GM19035 (cell line): Measurements from ENCODE around the gene CCZ1B.
"Not testable (repeated sequence)": the region's sequence is repeated elsewhere in the genome, so short reads cannot be mapped to it uniquely, and the experiment has no call there.

ENCODE experiments used
- ATAC-seq: cut with Tn5 transposase; IDR thresholded peaks from one replicate; pipeline ENCODE4 v1.9.1; 2021; ENCODE audit not compliant: unreplicated experiment

The CCZ1B gene

DNA sequence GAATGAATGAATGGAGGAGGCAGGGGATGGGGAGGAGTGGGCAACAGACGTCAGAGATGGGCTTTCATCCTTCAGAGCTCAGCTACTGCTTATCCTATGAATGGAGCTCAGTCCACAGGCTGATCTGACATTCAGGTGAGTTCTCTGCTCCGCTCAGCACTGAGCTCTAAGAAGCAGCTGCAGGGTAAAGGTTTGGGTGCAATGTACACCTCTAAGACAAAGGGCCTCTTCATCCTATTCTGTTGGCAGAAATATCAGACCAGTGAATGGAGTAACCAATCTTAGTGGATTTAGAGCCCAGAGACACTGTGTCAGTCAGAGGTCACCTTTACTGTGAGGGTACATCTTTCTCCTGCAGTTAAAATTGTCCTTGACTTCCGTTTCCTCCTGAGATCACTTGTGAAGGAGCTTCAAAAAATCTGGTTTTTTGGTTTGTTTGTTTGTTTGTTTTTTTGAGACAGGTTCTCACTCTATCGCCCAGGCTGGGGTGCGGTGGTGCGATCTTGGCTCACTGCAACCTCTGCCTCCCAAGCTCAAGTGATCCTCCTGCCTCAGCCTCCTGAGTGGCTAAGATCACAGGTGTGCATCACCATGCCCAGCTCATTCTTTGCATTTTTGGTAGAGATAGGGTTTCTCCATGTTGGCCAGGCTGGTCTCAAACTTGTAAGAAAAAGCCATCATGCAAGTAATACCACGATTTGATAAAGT lies 5.1 kb upstream of the CCZ1B start:
- no peak for ATAC-seq

DNA sequence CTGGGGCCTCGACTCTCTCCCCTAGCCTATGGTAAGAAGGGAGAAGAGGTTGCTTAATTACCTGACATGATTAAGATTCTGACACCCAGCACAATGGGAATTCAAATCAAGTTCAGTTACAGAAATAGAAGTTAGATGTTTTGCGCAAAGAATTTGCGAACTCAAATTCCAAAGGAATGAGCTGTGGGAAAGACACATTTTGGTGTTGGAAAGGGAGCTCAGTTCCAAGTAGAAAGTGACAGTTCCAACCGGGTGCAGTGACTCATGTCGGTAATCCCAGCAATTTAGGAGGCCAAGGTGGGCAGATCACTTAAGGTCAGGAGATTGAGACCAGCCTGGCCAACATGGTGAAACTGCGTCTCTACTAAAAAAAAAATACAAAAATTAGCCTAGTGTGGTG lies 4.0 kb upstream of the CCZ1B start:
- ATAC-seq: not testable (repeated sequence)

DNA sequence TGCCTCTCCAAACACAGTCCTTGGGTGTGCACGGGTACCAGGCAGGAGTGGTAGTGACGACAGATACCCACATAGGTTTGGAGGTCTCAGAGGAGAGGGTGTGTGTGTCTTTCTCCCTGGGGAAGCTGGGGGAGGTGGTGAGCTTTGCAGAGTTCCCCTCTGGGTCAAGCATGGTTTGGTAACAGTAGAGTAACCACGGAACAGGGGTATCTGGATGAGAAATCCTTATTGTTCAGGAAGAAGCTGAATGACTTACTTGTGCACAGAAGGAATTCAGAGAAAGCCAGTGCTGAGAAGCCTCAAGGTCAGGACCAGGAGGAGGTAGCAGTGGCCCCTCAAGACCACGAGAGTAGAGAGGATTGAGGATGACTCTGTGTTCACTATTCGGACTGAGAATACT lies 3.5 kb upstream of the CCZ1B start:
- ATAC-seq: not testable (repeated sequence)

DNA sequence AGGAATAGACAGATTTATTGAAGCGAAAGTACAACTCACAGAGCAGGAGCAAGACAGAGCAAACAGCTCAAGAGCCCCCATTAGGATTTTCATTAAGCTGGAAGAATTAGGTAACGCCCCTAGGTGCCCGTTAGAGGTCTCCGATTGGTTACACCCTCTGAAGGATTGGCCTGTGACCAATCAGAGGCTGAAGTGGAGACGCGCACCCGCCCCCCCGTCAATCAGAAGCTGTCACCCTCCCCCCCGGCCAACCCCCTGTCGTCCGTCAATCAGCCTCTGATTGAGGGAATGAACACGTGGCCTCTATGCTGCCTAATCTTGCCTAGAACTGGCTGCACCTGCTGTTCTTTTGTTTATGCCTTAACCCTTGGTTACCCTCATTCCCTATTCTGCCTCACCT lies 1.1 kb upstream of the CCZ1B start:
- not testable (repeated sequence) for ATAC-seq

DNA sequence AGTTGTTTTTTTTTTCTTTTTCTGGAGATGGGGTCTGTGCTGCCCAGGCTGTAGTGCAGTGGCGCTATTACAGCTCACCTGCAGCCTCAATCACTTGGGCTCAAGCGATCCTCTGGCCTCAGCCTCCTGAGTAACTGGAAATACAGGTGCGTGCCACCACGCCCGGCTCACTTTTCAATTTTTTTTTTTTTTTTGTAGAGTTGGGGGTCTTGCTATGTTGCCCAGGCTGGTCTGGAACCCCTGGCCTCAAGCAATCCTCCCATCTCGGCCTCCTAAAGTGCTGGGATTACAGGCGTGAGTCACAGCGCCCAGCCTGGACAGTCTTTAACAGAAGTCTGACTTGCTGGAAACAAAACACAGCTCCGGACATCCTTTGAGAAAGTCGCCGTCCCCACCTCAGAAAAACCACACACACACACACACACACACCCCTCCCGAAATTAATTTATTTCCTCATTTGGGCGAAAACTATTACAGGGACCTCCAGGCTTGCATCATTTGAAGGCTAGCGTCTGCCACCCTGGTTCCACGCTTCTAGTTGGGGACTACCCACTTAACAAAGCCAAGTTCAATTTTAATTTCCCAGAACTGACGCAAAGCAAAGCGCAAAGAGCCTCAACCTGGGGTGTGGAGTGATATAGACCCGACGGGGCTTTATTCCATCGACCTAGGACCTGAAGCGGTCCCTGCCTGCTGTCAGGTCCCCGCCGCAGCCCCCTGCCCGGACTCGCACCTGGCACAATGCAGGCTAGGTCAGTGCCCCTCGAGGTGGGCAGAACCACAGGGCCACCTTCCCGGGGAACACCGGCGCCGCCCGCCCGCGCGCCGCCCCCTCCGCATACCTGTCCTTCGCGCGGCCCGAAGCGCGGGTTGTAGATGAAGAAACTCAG lies 594 bp downstream of the CCZ1B start:
- ATAC-seq: peak; percentile 48

DNA sequence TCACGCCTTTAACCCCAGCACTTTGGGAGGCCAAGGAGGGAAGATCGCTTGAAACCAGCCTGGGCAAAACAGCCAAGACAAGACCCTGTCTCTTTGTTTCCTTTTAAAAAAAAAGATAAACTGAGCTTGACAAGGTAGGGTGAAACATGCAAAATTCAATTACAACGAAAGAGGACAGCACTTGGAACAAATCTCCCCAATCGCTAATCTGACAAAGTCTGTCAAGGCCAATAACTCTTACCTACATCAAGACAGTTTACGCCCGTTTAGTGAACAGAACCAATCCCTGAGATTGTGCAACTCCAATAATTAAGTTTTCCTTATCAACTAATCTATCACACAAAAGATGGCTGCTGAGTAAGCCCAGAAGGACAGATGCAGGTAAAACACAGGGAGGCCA lies 4.5 kb downstream of the CCZ1B start:
- ATAC-seq: not testable (repeated sequence)

DNA sequence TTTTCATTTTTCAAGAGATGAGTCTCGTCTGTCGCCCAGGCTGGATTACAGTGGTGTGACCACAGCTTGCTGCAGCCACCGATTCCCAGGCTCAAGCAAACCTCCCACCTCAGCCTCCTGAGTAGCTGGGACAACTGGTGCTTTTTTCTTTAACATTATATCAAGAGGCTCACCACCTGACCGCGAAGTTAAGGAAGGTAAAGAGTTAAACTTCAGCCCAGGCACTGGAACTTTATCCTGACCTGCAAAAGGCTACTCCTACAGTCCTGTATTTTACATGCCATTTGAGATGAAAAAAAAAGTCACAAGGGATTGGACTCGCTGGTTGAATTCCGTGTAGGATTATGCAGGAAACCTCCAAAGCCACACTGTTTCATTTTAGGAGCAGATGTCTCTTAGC lies 10.6 kb downstream of the CCZ1B start:
- not testable (repeated sequence) for ATAC-seq

DNA sequence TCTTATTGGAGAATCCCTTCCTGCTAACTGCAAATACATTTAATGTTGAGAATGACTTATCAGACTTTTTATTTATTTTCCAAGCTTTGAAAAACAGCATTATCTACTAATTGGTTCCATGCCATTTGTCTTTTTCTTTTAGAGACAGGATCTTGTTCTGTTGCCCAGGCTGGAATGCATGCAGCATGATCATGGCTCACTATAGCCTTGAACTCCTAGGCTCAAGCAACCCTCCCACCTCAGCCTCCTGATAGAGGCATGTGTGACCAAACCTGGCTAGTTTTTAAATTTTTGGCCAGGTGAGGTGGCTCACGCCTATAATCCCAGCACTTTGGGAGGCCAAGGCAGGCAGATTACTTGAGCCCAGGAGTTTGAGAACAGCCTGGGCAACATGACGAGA lies 13.1 kb downstream of the CCZ1B start:
- ATAC-seq: not testable (repeated sequence)

DNA sequence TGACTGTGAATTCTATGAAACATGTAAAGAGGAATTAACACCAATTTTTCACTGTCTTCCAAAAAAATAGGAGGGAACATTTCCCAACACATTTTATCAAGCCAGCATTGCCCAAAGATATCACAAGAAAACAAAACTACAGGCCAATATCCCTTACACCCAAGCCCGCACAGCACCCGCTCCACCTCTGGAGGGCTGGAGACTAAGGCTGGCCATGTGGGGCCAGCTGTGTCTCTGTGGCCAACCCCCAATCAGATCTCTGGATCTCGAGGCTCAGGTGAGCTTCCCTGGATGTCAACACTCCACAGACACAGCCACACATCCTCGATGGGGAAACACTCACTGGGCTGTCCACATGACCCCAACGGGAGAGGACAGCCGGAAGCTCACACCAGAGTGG lies 18.1 kb downstream of the CCZ1B start:
- ATAC-seq: not testable (repeated sequence)

DNA sequence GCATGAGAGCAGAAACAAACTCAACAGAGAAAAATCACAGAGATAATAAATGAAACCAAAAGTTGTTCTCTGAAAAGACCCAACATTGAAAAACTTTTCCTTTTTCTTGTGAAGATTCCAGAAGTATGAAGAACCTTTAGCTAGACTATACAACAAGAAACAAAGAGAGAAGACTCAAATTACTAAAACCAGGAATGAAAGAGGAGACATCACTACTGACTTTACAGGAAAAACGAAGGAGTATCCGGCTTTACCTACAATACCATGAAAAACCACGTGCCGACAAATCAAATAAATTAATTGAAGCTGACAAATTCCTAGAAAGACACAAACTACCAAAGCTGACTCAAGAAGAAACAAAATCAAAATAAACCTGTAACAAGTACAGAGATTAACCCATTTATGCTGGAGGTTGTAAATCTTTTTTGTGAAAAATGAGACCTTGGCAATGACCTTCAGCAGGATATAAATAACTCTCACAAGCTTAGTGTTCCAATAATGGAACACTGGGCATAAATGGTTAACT lies 18.6 kb downstream of the CCZ1B start:
- ATAC-seq: not testable (repeated sequence)

DNA sequence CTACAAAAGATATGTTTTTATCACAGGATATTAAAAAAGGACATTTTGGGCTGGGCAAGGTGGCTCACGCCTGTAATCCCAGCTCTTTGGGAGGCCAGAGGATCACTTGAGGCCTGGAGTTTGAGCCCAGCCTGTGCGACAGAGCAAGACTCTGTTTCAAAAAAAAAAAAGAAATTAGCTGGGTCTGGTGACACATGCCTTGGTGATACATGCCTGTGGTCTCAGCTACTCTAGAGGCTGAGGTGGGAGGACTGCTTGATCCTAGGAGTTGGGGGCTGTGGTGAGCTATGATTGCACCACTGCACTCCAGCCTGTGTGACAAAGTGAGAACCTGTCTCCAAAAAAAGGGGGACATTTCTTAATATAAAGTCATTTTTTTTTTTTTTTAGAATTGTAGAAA lies 25.7 kb downstream of the CCZ1B start:
- ATAC-seq: not testable (repeated sequence)

DNA sequence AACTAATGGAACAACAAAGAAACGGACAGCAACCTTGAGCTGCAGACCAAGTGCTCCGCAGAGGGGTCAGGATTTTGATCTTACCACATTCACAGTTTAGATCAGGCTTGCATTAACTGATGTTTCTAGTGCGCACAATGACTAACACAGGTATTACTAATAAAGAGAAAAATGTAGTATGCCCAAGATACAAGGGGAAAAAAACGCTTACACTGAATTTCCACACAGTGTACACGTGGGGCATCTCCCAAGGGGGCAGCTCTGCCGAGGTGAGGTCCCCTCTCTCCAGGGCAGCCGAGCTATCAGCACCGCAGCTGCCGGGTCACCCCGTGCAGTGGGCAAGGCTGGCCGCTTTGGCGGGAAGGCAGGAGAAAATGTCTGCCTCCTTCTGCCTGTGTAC lies 26.2 kb downstream of the CCZ1B start:
- not testable (repeated sequence) for ATAC-seq

DNA sequence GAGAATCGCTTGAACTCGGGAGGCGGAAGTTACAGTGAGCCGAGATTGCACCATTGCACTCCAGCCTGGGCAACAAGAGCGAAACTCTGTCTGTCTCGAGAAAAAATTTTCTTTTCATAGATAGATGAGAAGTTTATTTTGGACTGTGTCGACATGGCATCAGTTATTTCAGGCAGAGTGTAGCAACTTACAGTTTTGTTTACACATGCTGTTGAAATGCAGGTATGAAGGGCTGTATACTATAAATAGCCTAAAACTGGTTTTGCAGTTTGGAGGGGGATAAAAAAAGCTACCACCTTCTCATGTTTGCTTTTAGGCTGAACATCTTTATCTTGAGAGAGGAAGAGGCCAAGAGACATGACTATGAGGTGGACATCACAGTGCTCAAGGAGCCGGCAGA lies 28.0 kb downstream of the CCZ1B start:
- ATAC-seq: not testable (repeated sequence)

DNA sequence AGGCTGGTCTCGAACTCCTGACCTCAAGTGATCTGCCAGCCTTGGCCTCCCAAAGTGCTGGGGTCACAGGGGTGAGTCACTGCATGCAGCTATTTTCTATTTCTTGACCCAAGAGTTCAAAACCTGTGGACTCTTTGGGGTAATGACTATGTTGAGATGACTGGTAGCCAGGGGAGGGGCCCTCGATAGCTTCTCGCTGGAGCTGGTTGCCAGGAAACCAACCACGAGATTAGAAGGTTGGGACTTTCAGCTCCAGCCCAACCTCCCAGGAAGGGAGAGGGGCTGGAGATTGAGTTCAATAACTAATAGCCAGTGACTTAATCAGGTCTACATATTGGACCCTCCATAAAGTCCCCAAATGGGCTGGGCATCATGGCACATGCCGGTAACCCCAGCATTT lies 28.9 kb downstream of the CCZ1B start:
- ATAC-seq: not testable (repeated sequence)

DNA sequence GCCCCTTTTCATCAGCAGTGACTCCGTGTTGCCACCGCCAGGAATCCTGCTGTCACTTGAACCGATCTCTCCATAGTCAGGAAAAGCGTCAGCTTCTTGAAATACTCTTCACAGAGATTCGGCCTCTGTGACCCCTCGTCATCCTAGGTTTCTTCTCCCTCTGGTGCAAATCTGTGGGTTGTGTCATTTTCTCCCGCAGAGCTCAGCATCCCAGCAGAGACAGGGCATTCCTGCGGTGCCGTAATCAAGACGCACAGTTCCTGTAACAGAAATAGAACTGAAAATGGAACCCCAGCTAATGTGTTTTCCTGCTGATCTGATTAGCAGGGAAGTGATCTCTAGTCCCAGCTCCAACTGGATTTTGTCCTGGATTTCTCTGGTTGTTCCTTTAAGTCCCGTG lies 31.8 kb downstream of the CCZ1B start:
- not testable (repeated sequence) for ATAC-seq

DNA sequence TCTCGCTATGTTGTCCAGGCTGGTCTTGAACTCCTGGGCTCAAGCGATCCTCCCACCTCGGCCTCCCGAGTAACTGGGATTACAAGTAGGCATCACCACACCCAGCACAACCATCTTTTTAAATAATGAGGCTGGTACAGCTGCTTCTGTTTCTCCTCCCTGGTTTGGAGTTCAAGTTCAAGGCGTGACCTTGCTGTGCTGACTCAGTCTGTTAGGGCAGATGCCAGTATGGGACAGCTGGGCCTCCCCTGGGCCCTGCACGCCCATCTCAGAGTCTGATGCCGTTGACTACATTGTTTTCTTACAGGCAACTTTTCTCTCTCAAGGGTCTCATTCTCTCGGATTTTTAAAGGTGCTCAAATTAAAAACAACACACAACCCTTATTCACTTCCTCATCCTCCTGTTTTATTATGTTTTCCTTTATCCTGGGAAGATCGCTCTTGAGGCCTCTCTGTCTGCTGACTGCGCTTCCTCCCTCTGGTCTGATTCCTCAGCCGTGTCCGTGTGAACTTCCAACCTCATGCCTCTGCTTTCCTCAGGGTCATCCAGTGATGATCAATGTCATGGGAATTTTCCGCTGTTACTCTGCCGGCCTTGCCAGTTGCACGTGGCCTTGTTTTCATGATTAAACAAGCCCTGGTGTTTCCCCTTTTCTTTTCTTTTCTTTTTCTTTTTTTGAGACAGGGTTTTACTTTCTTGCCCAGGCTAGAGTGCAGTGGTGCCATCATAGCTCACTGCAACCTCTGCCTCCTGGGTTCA lies 33.8 kb downstream of the CCZ1B start:
- ATAC-seq: not testable (repeated sequence)

DNA sequence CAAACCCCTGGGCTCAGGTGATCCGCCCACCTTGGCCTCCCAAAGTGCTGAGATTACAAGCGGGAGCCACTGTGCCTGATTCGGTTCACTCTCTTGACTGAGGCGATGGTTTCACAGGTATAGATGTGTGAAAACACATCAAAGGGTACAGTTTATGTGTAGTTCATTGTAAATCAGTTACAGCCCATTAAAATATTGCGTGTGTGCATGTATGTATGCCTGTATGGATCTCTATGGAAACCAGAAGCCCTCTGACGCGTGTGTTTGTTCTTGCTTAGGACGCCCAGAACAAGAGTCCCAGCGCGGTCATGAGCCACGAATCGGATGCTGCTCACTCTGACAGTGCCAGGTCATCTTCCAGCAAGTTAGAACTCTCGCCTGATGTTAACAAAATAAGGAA lies 36.7 kb downstream of the CCZ1B start:
- ATAC-seq: not testable (repeated sequence)

DNA sequence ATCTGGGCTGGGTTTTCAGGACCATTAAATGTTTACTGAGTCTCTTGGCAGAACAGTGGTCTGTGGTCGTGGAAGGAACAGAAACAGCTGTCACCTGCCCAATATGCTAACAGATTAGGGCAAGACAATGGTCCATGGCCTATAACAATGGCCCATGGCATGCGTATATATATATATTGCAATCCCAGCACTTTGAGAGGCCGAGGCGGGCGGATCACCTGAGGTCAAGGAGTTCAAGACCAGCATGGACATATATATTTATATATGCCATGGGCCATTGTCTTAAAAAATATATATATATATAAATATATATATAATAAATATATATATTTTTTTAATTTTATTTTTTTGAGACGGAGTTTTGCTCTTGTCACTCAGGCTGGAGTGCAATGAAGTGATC lies 44.5 kb downstream of the CCZ1B start:
- not testable (repeated sequence) for ATAC-seq

DNA sequence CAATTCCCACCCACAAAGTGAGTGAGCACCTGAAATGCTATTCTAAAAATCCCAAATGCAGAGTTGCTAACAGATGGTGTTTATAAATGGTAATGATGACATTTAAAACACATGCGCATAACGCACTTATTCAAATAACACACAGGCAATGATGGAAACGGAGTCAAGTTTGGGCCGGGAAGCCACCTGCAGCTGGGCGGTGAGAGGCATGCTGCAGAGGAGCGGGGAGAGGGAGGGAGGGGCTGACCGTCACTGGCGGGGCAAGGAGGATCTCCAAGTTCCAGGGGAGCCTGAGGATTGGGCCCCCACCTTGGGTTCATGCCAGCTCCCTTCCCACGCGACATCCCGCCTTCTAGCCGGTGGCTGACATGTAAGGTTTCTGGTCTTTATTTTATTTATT lies 64.9 kb downstream of the CCZ1B start:
- not testable (repeated sequence) for ATAC-seq

DNA sequence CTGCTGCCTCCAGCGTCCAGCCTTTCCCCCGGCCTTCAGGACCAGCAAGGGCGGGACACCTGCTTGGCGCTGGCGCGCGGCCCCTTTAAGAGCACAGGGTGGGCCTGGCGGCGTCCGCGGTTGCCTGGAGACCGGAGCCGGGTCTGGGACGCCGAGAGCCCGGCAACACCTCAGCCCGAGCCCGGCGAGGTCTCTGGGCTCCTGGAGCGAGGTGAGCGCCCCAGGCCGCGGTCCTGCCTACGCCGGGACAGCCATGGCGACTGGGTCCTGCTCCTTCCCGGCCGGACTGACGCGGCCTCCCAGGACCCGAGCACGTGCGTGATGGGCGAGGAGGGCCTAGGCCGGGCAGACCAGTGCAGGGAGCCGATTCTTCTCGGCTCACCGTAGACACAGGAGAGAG lies 72.1 kb downstream of the CCZ1B start, which contains the start of gene RSPH10B2:
TSS of gene RSPH10B2 (plus strand) at position 140 of the 400 bp plus-strand sequence. CDS start 3,575 bp downstream, outside the sequence.
- not testable (repeated sequence) for ATAC-seq

DNA sequence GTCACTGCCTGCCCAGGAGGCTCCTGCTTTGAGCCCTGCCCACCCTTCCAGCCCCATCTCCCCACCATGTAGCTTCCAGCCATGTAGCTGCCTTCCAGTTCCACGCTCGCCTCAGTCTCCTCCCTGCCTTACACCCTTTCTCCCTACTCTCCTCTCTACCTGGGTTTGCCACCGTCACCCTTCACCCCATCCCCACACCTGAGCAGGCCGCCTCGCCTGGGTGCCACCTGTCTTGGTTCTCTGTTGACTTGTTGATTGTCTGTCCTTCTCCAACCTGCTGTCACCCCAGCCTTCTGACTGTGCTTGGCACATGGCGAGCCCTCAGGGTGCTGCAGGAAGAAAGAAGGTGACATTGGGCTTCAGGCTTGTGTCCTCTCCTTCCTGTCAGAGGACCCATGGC lies 75.9 kb downstream of the CCZ1B start:
- not testable (repeated sequence) for ATAC-seq
